22Rv1 (cell line): ENCODE results near the gene UTP4.

Source experiments
- CTCF ChIP-seq: fragments of 450-650 bp; IDR thresholded peaks from 2 replicates; pipeline ENCODE4 v1.5.1; 2017; ENCODE audit warnings: mild to moderate bottlenecking
- ZFX ChIP-seq: fragments of 450-650 bp; IDR thresholded peaks from 2 replicates; pipeline ENCODE4 v1.6.1; 2017; ENCODE audit warnings: antibody characterized with exemption, borderline replicate concordance

GRCh38 chr16:69193855-69194254 is 61.4 kb downstream of the UTP4 start:
- TF ChIP-seq CTCF (no peak), ZFX (no peak)
